Endodermal cell (in vitro differentiated cells): Measurements from ENCODE around the gene USB1. TPM values are rescaled to one million over a fixed set of nuclear protein-coding genes. Genes with fewer than 3 reads are reported as not detected.
A peak's percentile ranks its signal among the peaks of the same experiment; 100 is the strongest.

ENCODE experiments used
- DNase-seq: peaks from one replicate; pipeline ENCODE4 v3.0.0-alpha.2; 2017
- H3K27ac ChIP-seq: 2 replicates; pipeline ENCODE4 v1.5.1; 2013; ENCODE audit warnings: mild to moderate bottlenecking, low read depth, low read length, moderate library complexity
- H3K27me3 ChIP-seq: 2 replicates; pipeline ENCODE4 v1.6.1; 2013; ENCODE audit warnings: mild to moderate bottlenecking, low read length, moderate library complexity; ENCODE audit not compliant: insufficient read depth, control insufficient read depth, poor library complexity, severe bottlenecking
- H3K36me3 ChIP-seq: 2 replicates; pipeline ENCODE4 v1.7.0; 2013; ENCODE audit warnings: mild to moderate bottlenecking, low read length, moderate library complexity; ENCODE audit not compliant: control insufficient read depth, insufficient read depth
- H3K4me1 ChIP-seq: one replicate; pipeline ENCODE4 v1.7.0; 2013; ENCODE audit warnings: low read length; ENCODE audit not compliant: control insufficient read depth, insufficient read depth
- H3K4me3 ChIP-seq: 2 replicates; pipeline ENCODE4 v1.5.1; 2013; ENCODE audit warnings: mild to moderate bottlenecking, low read length, moderate library complexity
- H3K9ac ChIP-seq: 2 replicates; pipeline ENCODE4 v1.6.1; 2013; ENCODE audit warnings: mild to moderate bottlenecking, low read length, moderate library complexity; ENCODE audit not compliant: poor library complexity, severe bottlenecking; ENCODE audit errors: extremely low read depth
- H3K9me3 ChIP-seq: 2 replicates; pipeline ENCODE4 v1.6.1; 2013; ENCODE audit warnings: mild to moderate bottlenecking, low read length, moderate library complexity; ENCODE audit not compliant: control insufficient read depth
- H3K27ac Mint-ChIP-seq: 2 replicates; pipeline ENCODE4 v1.8.0; 2020; ENCODE audit warnings: mixed read lengths
- H3K27me3 Mint-ChIP-seq: 2 replicates; pipeline ENCODE4 v1.8.0; 2021; ENCODE audit warnings: mild to moderate bottlenecking, mixed read lengths; ENCODE audit not compliant: insufficient read depth
- H3K36me3 Mint-ChIP-seq: 2 replicates; pipeline ENCODE4 v1.8.0; 2020; ENCODE audit warnings: low read depth, mixed read lengths
- H3K4me1 Mint-ChIP-seq: 2 replicates; pipeline ENCODE4 v1.8.0; 2020; ENCODE audit warnings: mixed read lengths
- H3K4me3 Mint-ChIP-seq: 2 replicates; pipeline ENCODE4 v1.8.0; 2020; ENCODE audit warnings: mild to moderate bottlenecking, moderate library complexity, mixed read lengths
- H3K9me3 Mint-ChIP-seq: 2 replicates; pipeline ENCODE4 v1.8.0; 2020; ENCODE audit warnings: mild to moderate bottlenecking, mixed read lengths
- WGBS, 2 experiments: methylation state at CpG; one replicate each; pipeline versions ENCODE4 v1.1.5 to v1.1.7; 2013; ENCODE audit warnings: missing lambda C conversion rate in 2 of 2, mixed read lengths in 1 of 2; ENCODE audit not compliant: insufficient coverage in 1 of 2, insufficient read length in 1 of 2; 5-methylcytosine and 5-hydroxymethylcytosine counted together
- total RNA-seq, 2 donors: library from RNA; stranded (reverse); fragmentation: NEBNext Ultra II Directional in 1 of 2; extraction: Animal tissue kit (Norgen Biotek cat#: 25700) in 1 of 2; gene quantifications; 2 replicates in 1 of 2; 3 replicates in 1 of 2; pipeline ENCODE4 v1.2.1, GENCODE V29; 2021
- TF ChIP-seq, protein P1 (sequence below): fragments of 200-600 bp; sonication (generic); conservative IDR thresholded peaks from 2 replicates; pipeline ENCODE4 v1.5.0; 2021; ENCODE audit warnings: antibody characterized with exemption, mild to moderate bottlenecking

Gene USB1
- total RNA-seq, 2 donors from 2014 or later: 139 to 163 TPM

DNA sequence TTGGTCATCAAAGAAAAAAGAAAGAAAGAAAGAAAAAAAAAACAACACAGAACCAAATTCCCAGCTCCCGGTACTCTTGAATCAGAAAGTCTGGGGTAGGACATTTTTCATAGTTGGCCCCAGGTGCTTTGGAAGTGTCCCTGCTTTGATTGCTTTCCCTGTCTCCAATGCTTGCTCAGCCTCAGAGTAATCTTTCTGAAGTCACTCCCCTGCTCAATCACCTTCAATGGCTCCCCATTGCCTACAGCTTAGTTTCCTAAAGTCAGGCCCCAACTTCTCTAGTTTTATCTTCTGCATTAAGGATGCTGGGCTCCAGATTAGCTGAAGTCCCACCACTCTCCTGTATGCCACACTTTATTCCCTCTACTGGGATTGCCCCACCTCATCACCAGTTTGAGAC is 47.4 kb upstream of the USB1 start:
- Mint-ChIP-seq H3K4me3 (no peak overlapping the region), H3K4me1 (peaks cover 29% of the 10 kb centered on the region), H3K27ac (no peak overlapping the region), H3K36me3 (no peaks in the 10 kb centered on the region), H3K27me3 (no peaks in the 10 kb centered on the region), H3K9me3 (no peaks in the 10 kb centered on the region)
- TF ChIP-seq, protein P1, sequence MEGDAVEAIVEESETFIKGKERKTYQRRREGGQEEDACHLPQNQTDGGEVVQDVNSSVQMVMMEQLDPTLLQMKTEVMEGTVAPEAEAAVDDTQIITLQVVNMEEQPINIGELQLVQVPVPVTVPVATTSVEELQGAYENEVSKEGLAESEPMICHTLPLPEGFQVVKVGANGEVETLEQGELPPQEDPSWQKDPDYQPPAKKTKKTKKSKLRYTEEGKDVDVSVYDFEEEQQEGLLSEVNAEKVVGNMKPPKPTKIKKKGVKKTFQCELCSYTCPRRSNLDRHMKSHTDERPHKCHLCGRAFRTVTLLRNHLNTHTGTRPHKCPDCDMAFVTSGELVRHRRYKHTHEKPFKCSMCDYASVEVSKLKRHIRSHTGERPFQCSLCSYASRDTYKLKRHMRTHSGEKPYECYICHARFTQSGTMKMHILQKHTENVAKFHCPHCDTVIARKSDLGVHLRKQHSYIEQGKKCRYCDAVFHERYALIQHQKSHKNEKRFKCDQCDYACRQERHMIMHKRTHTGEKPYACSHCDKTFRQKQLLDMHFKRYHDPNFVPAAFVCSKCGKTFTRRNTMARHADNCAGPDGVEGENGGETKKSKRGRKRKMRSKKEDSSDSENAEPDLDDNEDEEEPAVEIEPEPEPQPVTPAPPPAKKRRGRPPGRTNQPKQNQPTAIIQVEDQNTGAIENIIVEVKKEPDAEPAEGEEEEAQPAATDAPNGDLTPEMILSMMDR: no peak
- Histone ChIP-seq H3K36me3 (no peaks in the 10 kb centered on the region), H3K27me3 (no peaks in the 10 kb centered on the region), H3K4me1 (peaks cover 12% of the 10 kb centered on the region), H3K9me3 (no peaks in the 10 kb centered on the region), H3K9ac (no peak overlapping the region), H3K4me3 (no peak overlapping the region), H3K27ac (no peak overlapping the region)
- DNase-seq: no peak
- 100% methylated on average over 1 of the region's 1 CpG for WGBS, 2 experiments

DNA sequence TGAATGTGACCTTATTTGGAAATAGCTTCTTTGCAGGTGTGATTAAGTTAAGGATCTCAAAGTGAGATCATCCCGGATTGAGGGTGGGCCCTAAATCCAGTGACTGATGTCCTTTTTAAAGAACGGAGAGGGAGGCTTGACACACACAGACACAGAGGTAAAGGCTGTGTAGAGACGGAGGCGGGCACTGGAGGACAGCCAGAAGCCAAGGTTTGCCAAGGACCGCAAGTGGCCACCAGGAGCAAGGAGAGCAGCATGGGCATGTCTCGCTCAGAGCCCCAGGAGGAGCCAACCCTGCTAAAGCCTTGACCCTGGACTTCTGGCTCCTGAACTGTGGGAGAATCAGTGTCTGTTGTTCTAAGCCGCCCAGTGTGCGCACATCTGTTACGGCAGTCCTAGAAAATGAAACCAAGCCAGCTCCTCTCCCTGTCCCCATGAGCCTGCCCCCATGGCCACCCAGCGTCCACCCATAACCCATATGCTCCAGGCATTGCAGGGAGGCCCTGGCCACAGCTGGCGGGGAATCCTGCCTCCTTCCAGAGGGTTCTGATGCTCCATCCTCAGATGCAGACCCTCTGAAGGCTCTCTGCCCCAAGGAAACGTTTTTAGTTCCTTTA is 45.5 kb upstream of the USB1 start:
- no peaks in the 10 kb centered on the region for H3K9me3 Mint-ChIP-seq
- TF ChIP-seq, protein P1: peak; percentile 49
- H3K4me1 Mint-ChIP-seq: peaks cover 34% of the 10 kb centered on the region
- Histone ChIP-seq H3K4me3 (no peak overlapping the region), H3K9me3 (no peaks in the 10 kb centered on the region), H3K36me3 (no peaks in the 10 kb centered on the region), H3K27ac (no peak overlapping the region), H3K27me3 (no peaks in the 10 kb centered on the region), H3K4me1 (peaks cover 12% of the 10 kb centered on the region), H3K9ac (no peak overlapping the region)
- DNase-seq: no peak
- H3K27ac Mint-ChIP-seq: no peak overlapping the region
- no peaks in the 10 kb centered on the region for H3K36me3 Mint-ChIP-seq
- WGBS, 2 experiments: 87 to 89% methylated on average over 6 to 12 of the region's 12 CpGs
- H3K4me3 Mint-ChIP-seq: no peak overlapping the region
- H3K27me3 Mint-ChIP-seq: no peaks in the 10 kb centered on the region

DNA sequence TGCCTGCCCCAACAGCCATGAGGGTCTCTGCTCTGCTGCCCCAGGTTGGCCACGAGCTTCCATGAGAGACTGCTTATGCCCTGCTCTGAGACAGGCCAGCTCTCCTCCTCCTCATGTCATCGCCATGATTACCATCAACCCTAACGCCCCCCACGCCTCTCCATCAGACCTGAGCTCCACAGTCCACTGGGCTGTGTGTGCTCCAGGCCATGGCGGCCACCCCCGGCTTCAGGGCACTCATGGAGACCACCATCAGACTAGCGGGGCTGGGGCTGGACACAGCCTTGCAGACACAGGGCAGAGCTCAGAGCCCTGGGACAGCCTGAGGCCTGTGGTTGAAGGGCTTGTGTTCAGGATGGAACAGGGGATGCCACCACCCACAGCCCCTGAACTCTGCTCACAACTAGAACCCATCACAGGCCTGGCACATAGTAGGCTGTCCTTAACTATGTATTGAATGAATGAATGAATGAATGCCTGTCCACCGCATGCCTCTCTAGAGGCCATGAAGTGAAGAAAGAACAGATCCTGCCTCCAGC is 44.9 kb upstream of the USB1 start:
- no peak overlapping the region for H3K4me3 ChIP-seq
- Mint-ChIP-seq H3K27me3 (no peaks in the 10 kb centered on the region), H3K36me3 (no peaks in the 10 kb centered on the region), H3K9me3 (no peaks in the 10 kb centered on the region), H3K4me3 (no peak overlapping the region), H3K27ac (no peak overlapping the region), H3K4me1 (peaks cover 30% of the 10 kb centered on the region)
- no peak overlapping the region for H3K9ac ChIP-seq
- TF ChIP-seq, protein P1: no peak
- peaks cover 12% of the 10 kb centered on the region for H3K4me1 ChIP-seq
- H3K9me3 ChIP-seq: no peaks in the 10 kb centered on the region
- no peak for DNase-seq
- H3K36me3 ChIP-seq: no peaks in the 10 kb centered on the region
- 94 to 100% methylated on average over 3 to 8 of the region's 8 CpGs for WGBS, 2 experiments
- H3K27me3 ChIP-seq: no peaks in the 10 kb centered on the region
- no peak overlapping the region for H3K27ac ChIP-seq
